Hepatocyte (in vitro differentiated cells): ENCODE data around the gene ENPP4. TPM values are rescaled to one million over a fixed set of nuclear protein-coding genes. Genes with fewer than 3 reads are reported as not detected.

Experiments
- DNase-seq: peaks from one replicate; pipeline ENCODE4 v3.0.0-alpha.2; 2016; ENCODE audit warnings: low spot score
- H2AFZ ChIP-seq: fragments of 200-600 bp; sonication (generic); 2 replicates; pipeline ENCODE4 v1.6.0; 2016; ENCODE audit warnings: antibody characterized with exemption, mild to moderate bottlenecking
- H3K27ac ChIP-seq: fragments of 200-600 bp; sonication (generic); 2 replicates; pipeline ENCODE4 v1.5.1; 2016; ENCODE audit warnings: mild to moderate bottlenecking
- H3K27me3 ChIP-seq: fragments of 200-600 bp; sonication (generic); 2 replicates; pipeline ENCODE4 v1.6.1; 2016
- H3K36me3 ChIP-seq: fragments of 200-600 bp; sonication (generic); replicated peaks from 2 replicates; pipeline ENCODE4 v1.5.1; 2016; ENCODE audit warnings: low read depth; ENCODE audit not compliant: insufficient read depth
- H3K4me1 ChIP-seq: fragments of 200-600 bp; sonication (generic); 2 replicates; pipeline ENCODE4 v1.5.1; 2016; ENCODE audit warnings: mild to moderate bottlenecking, moderate library complexity; ENCODE audit not compliant: insufficient read depth
- H3K4me2 ChIP-seq: fragments of 200-600 bp; sonication (generic); 2 replicates; pipeline ENCODE4 v1.6.0; 2016
- H3K4me3 ChIP-seq: fragments of 200-600 bp; sonication (generic); 2 replicates; pipeline ENCODE4 v1.5.1; 2016; ENCODE audit warnings: mild to moderate bottlenecking
- H3K79me2 ChIP-seq: fragments of 200-600 bp; sonication (generic); 2 replicates; pipeline ENCODE4 v1.6.0; 2017; ENCODE audit warnings: mild to moderate bottlenecking
- H3K9me2 ChIP-seq: fragments of 200-600 bp; sonication (generic); replicated peaks from 2 replicates; pipeline ENCODE4 v1.6.0; 2017; ENCODE audit warnings: mild to moderate bottlenecking; ENCODE audit not compliant: insufficient read depth
- H3K9me3 ChIP-seq: fragments of 200-600 bp; sonication (generic); 2 replicates; pipeline ENCODE4 v1.5.1; 2016; ENCODE audit warnings: low read depth, mild to moderate bottlenecking
- H4K20me1 ChIP-seq: fragments of 200-600 bp; sonication (generic); 2 replicates; pipeline ENCODE4 v1.6.0; 2016; ENCODE audit warnings: mild to moderate bottlenecking; ENCODE audit not compliant: insufficient read depth, poor library complexity, severe bottlenecking
- EZH2 ChIP-seq: fragments of 200-600 bp; sonication (generic); IDR thresholded peaks from 2 replicates; pipeline ENCODE4 v1.6.1; 2016; ENCODE audit warnings: antibody characterized with exemption, mild to moderate bottlenecking, borderline replicate concordance
- EZH2phosphoT487 ChIP-seq: fragments of 200-600 bp; sonication (generic); IDR thresholded peaks from one replicate; pipeline ENCODE4 v1.6.1; 2018; ENCODE audit warnings: antibody characterized with exemption, mild to moderate bottlenecking, low read depth, moderate library complexity; ENCODE audit not compliant: unreplicated experiment, severe bottlenecking
- WGBS: methylation state at CpG from one replicate; pipeline ENCODE4 v1.1.6; 2016; ENCODE audit warnings: low lambda C conversion rate; ENCODE audit errors: missing lambda C conversion rate; 5-methylcytosine and 5-hydroxymethylcytosine counted together
- polyA plus RNA-seq: library from polyadenylated mRNA; unstranded; fragments of >200 nt; fragmentation: Nextera tagmentation; extraction: Ambion mirVana; gene quantifications from 2 replicates; pipeline ENCODE4 v1.2.1, GENCODE V29; 2016
- total RNA-seq: library from RNA; depleted of rRNA; stranded (reverse); fragments of >200 nt; gene quantifications from 2 replicates; pipeline ENCODE4 v1.2.3, GENCODE V29; 2014
- TF ChIP-seq, protein P1 (sequence below): fragments of 200-600 bp; sonication (generic); IDR thresholded peaks from 2 replicates; pipeline ENCODE4 v1.5.1; 2016; ENCODE audit warnings: antibody characterized with exemption, mild to moderate bottlenecking; ENCODE audit not compliant: poor library complexity

The ENPP4 gene
- total and polyA plus RNA-seq, 2 experiments from 2014 or later, result 3.5 to 12.2 TPM

GRCh38 chr6:46156701-46157100, 26.9 kb downstream of the ENPP4 start:
- H4K20me1 ChIP-seq, result no peaks in the 10 kb centered on the region
- no peaks in the 10 kb centered on the region for H3K9me3 ChIP-seq
- H3K79me2 ChIP-seq, result no peaks in the 10 kb centered on the region
- H3K4me3 ChIP-seq, result no peak overlapping the region
- H3K36me3 ChIP-seq, result no peaks in the 10 kb centered on the region
- no peaks in the 10 kb centered on the region for H3K4me1 ChIP-seq
- H3K27ac ChIP-seq, result no peak overlapping the region
- H3K9me2 ChIP-seq, result no peaks in the 10 kb centered on the region
- no peak overlapping the region for H2AFZ ChIP-seq
- TF ChIP-seq EZH2, result no peak
- TF ChIP-seq, protein P1, sequence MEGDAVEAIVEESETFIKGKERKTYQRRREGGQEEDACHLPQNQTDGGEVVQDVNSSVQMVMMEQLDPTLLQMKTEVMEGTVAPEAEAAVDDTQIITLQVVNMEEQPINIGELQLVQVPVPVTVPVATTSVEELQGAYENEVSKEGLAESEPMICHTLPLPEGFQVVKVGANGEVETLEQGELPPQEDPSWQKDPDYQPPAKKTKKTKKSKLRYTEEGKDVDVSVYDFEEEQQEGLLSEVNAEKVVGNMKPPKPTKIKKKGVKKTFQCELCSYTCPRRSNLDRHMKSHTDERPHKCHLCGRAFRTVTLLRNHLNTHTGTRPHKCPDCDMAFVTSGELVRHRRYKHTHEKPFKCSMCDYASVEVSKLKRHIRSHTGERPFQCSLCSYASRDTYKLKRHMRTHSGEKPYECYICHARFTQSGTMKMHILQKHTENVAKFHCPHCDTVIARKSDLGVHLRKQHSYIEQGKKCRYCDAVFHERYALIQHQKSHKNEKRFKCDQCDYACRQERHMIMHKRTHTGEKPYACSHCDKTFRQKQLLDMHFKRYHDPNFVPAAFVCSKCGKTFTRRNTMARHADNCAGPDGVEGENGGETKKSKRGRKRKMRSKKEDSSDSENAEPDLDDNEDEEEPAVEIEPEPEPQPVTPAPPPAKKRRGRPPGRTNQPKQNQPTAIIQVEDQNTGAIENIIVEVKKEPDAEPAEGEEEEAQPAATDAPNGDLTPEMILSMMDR, result no peak
- no peak for TF ChIP-seq EZH2phosphoT487
- no peak overlapping the region for H3K4me2 ChIP-seq
- DNase-seq, result no peak
- no peaks in the 10 kb centered on the region for H3K27me3 ChIP-seq

GRCh38 chr6:46159229-46159628, 29.4 kb downstream of the ENPP4 start:
- TF ChIP-seq, protein P1, result no peak
- no peak for TF ChIP-seq EZH2phosphoT487
- no peak for TF ChIP-seq EZH2
- no peaks in the 10 kb centered on the region for H3K79me2 ChIP-seq
- no peak overlapping the region for H3K27ac ChIP-seq
- H3K27me3 ChIP-seq, result no peaks in the 10 kb centered on the region
- no peaks in the 10 kb centered on the region for H4K20me1 ChIP-seq
- no peaks in the 10 kb centered on the region for H3K9me3 ChIP-seq
- no peak for DNase-seq
- H3K9me2 ChIP-seq, result no peaks in the 10 kb centered on the region
- H3K4me1 ChIP-seq, result no peaks in the 10 kb centered on the region
- H3K36me3 ChIP-seq, result no peaks in the 10 kb centered on the region
- H2AFZ ChIP-seq, result no peak overlapping the region
- no peak overlapping the region for H3K4me3 ChIP-seq
- H3K4me2 ChIP-seq, result no peak overlapping the region

DNA sequence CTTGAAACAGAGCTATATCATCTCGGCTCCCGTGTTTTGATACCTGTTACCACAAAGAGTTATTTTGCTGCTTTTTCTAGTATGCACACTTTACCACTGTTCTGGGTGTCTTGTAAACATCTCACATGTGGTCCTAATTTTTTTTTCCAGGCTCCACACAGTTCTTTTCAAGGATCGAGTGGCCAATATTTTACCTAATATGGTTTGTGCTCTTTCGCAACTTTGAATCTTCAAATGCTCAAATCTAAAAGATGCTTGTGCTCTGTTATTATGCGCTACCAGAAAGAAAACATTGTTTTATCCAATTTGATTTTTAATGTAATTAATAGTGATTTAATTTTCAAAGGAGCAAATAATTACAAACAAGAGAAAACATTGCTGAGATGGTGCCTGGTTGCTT, 30.3 kb downstream of the ENPP4 start:
- Histone ChIP-seq H3K9me2 (no peaks in the 10 kb centered on the region), H3K27ac (no peak overlapping the region), H3K4me1 (no peaks in the 10 kb centered on the region), H3K36me3 (no peaks in the 10 kb centered on the region), H3K4me2 (no peak overlapping the region), H3K4me3 (no peak overlapping the region), H3K9me3 (no peaks in the 10 kb centered on the region), H3K27me3 (no peaks in the 10 kb centered on the region), H3K79me2 (no peaks in the 10 kb centered on the region), H4K20me1 (no peaks in the 10 kb centered on the region), H2AFZ (no peak overlapping the region)
- 85% methylated on average over 5 of the region's 5 CpGs for WGBS
- TF ChIP-seq, protein P1, result no peak
- no peak for TF ChIP-seq EZH2
- no peak for TF ChIP-seq EZH2phosphoT487
- no peak for DNase-seq
